GM18499 (cell line): ENCODE data around the gene DLGAP1.

ENCODE experiments used
- ATAC-seq: cut with Tn5 transposase; IDR thresholded peaks from one replicate; pipeline ENCODE4 v1.9.1; 2021; ENCODE audit warnings: moderate number of reproducible peaks; ENCODE audit not compliant: insufficient read depth, unreplicated experiment

The DLGAP1 gene

GRCh38 chr18:3842844-3843243 is 612.3 kb downstream of the DLGAP1 start:
- ATAC-seq = no peak

DNA sequence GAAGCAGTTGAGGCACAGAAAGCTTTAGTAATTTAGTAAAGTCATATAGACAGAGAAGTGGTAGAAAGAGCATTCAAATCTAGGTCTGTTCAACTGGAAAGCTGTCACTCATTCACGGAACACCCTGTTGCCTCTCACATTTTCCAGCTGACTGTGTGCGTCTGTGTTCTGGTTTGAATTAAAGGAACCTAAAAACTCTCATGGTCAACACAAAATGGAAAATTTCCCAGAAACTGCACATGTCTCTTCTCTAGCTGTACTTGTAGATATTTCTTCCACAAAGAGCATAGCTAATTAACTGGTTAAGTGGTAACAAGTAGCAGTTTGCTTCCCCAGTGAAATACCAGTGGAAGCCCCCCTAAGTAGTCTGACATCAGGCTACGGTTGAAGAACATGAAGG is 614.3 kb downstream of the DLGAP1 start:
- ATAC-seq = no peak

- ATAC-seq = no peak
These were observed 615.5 kb downstream of the DLGAP1 start for GRCh38 chr18:3839581-3839981.

DNA sequence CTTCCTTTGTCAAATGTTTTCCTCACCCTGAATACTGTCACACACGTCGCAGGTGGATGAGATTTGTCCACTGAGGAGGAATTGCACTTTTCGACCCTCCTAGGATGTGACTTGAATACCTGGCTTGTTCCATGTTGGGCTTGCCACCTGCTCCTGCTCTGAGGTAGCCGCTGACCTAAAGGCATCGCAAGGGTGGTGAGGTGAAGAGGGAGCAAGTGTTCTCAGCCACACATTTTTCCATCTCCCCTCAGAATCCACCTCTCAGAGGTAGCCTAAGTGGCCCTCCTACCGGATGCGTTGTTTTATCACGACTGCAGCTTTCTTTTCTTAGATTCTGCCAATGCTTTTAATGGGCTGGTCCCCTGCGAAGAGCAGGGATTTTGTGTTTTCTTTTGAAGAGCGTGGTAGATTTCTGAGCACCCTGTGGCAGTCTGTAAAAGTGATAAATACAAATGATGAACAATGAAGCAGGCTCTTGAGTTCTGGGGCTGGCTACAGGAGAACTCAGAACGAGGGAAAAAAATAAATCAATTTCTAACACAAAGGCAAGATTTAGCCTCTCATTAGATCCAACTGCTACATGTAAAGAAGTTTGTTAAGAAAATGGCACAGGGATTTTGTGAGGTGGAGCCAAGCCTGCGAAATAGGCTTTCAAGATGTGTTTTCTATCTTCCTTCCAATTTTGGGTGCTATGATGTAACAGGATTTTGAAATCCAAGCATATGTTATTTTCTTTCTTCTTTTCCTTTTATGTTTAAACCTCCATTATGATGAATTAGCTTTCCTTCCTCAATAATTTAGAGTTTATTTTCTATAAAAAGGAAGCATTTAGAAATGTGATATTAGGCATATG is 618.4 kb downstream of the DLGAP1 start:
- no peak for ATAC-seq

- no peak for ATAC-seq
These were observed 623.0 kb downstream of the DLGAP1 start for GRCh38 chr18:3832025-3832638.

DNA sequence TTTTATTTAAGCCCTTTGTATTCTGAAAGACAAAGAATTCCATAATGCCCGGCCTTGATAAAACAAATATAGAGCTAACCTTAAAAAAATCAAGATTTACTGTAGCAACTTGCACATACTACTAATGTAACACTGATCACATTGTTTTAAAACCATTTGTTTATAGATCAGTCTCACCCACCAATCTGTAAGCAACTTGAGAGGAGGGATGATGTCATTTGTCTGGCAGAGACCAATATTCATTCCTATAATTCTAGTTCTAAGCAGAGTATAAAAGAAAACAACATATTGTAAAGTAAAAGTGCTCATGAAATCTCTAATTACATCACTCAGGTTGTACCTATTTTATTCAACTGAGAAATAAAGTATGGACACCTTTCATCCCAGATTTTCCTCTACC is 624.5 kb downstream of the DLGAP1 start:
- no peak for ATAC-seq

- ATAC-seq = no peak
These were observed 627.8 kb downstream of the DLGAP1 start for GRCh38 chr18:3827236-3827845.

DNA sequence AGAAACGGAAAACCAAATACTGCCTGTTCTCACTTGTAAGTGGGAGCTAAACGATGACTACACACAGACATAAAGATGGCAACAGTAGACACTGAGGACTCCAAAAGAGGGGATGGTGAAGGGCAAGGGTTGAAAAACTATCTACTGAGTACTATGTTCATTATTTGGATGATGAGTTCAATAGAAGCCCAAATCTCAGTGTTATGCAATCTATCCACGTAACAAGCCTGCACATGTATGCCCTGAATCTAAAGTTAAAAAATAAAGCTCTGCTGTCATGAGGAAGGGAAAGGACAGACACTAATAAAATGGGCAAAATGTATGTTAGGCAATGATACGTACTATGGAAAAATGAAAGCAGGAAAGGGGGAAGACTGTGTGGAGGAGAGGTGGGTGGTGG is 629.1 kb downstream of the DLGAP1 start:
- no peak for ATAC-seq

GRCh38 chr18:3824101-3824500 is 631.0 kb downstream of the DLGAP1 start:
- ATAC-seq = no peak

DNA sequence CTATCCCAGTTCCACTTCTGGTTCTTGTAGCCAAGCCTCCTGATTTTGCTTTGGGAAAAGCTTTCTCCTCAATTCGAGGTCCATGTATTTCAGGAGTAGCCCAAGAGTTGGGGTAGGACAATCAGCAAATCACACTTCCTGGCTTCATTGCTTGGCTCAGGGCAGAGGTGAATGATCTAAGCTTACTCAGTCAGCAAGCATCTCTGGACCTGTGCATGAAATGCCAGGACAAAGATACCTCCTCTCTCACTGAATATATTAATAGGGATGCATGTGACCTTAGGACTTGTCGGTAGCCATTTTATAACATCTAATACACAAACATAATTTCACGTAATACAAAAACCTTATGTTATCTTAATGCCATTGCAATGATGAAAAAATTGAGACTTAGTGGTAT is 632.0 kb downstream of the DLGAP1 start:
- ATAC-seq = no peak

DNA sequence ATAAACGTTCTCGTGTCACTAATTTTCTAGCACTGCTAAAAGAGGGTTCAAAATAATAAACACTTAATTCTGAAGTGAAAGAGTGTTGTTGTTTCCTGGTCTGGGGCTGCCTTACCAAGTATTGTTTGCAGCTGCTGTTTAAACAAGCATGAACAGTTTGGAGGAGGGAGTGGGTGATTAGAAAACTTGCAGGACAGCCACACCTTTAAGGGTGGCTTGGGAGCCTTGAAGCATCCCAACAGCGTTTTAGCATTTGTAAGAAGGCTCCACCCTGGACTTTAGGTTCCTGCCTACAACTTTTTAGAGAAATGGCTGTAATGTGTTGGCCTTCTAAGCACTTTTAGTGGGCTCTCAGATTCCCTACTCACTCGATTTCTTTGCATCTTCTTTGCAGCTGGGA is 633.6 kb downstream of the DLGAP1 start:
- ATAC-seq = no peak

- ATAC-seq = no peak
These were observed 635.1 kb downstream of the DLGAP1 start for GRCh38 chr18:3819961-3820360.

- ATAC-seq = no peak
These were observed 638.3 kb downstream of the DLGAP1 start for GRCh38 chr18:3816610-3817363.

- no peak for ATAC-seq
These were observed 639.1 kb downstream of the DLGAP1 start for GRCh38 chr18:3815991-3816390.

- no peak for ATAC-seq
These were observed 640.3 kb downstream of the DLGAP1 start for GRCh38 chr18:3814816-3815215.

DNA sequence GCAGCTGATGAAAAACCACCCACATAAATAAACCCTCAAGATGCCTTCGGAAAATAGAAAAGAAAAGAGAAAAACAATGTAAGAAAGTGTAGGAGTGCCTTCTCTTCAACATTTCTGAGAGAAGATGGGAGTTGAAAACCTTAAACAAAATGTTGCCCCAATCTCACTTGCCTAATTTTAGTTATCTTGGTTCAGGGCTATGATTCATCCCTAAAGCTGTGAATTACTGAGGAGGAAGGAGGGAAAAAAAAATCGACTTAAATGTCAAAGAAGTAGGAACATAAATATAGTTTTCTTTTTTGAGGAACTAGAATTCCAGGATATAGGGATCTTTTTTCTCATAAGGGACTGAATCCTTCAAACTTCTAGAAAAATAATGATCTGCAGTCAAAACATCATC is 644.8 kb downstream of the DLGAP1 start:
- ATAC-seq = no peak

- no peak for ATAC-seq
These were observed 645.9 kb downstream of the DLGAP1 start for GRCh38 chr18:3808985-3809780.

- no peak for ATAC-seq
These were observed 648.5 kb downstream of the DLGAP1 start for GRCh38 chr18:3806656-3807055.

- ATAC-seq = no peak
These were observed 650.8 kb downstream of the DLGAP1 start for GRCh38 chr18:3804336-3804735.

DNA sequence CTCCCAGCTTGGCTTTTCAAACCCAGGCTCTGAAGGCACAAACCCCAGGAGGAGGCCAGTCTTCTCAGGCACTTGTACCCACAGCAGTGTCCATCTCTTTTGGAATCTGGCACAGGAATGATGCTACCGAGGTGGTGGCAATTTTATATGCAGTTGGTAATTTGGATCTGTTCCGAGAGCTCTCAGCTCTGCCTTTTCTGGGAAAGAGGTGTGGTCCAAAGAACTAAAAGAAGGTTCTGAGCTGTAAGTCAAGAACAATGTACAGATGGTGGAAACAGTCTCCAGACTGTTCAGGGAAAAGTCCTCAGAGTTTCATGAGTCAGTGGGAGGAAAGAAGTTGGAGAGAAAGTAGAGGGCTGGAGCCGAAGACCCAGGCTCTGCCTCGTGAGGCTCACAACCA is 651.8 kb downstream of the DLGAP1 start:
- no peak for ATAC-seq
